HEK293 (cell line): ENCODE data around the gene WRNIP1.

Source experiments
- CTCF ChIP-seq: fragments of 450-650 bp; formaldehyde crosslinking; IDR thresholded peaks from 2 replicates; pipeline ENCODE4 v1.5.1; 2016; ENCODE audit warnings: missing biosample characterization, missing genetic modification characterization
- ELK4 ChIP-seq: IDR thresholded peaks from 2 replicates; pipeline ENCODE4 v1.6.1; 2011; ENCODE audit warnings: mild to moderate bottlenecking, low read depth, low read length, borderline replicate concordance
- REST ChIP-seq: fragments of 450-650 bp; formaldehyde crosslinking; IDR thresholded peaks from 2 replicates; pipeline ENCODE4 v1.5.1; 2016; ENCODE audit warnings: missing biosample characterization, missing genetic modification characterization
- ZBTB21 ChIP-seq: fragments of 450-650 bp; formaldehyde crosslinking; IDR thresholded peaks from 2 replicates; pipeline ENCODE4 v1.5.1; 2017; ENCODE audit warnings: missing biosample characterization, missing genetic modification characterization
- ZBTB8A ChIP-seq: fragments of 450-650 bp; formaldehyde crosslinking; IDR thresholded peaks from 2 replicates; pipeline ENCODE4 v1.5.1; 2016; ENCODE audit warnings: missing biosample characterization, missing genetic modification characterization
- ZEB2 ChIP-seq: fragments of 450-650 bp; formaldehyde crosslinking; IDR thresholded peaks from 2 replicates; pipeline ENCODE4 v1.5.1; 2016; ENCODE audit warnings: missing biosample characterization, missing genetic modification characterization
- ZNF280C ChIP-seq: fragments of 450-650 bp; formaldehyde crosslinking; IDR thresholded peaks from 2 replicates; pipeline ENCODE4 v1.5.1; 2016; ENCODE audit warnings: missing biosample characterization, missing genetic modification characterization

DNA sequence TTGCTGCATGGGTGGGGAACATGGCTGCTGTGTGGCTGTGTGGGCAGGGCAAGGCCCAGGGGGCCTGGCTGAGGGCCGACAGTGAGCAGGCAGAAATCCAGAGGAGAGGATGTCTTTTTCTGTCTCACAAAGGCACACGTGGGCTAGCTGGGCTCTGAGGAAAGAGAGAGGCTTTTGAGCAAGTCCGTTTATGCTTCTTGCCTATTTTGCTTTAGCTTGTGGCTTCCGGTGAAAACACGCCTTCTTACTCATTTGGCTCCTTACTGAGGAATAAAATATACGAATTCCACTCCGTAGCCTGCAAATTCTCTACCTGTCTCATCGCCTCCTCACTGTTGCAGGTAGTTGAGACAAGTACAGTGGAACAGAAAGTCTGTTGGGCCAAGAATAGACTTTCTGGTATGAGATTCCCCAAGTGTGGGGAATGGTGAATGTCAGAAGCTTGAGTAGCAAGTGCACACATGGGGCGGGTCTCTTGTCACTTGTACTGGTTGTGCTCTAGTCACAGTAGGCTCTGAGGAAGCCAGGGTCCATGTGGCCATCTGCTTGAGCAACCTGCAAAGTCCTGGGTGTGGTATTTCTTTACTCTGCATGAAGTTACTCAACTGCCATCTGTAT, 28.4 kb downstream of the WRNIP1 start:
- TF ChIP-seq CTCF (tag by site-specific recombination) = no peak
- TF ChIP-seq REST = no peak
- TF ChIP-seq ZNF280C = no peak
- TF ChIP-seq ZBTB8A (tag by site-specific recombination) = no peak
- no peak for TF ChIP-seq ELK4
- TF ChIP-seq ZBTB21 (tag by site-specific recombination) = no peak
- no peak for TF ChIP-seq ZEB2 (tag by site-specific recombination)
